Measurements from ENCODE around the gene TM9SF1.

- TF ChIP-seq CTCF (IDR thresholded peaks at IDR 0.05), result no peak
- TF ChIP-seq EZH2phosphoT487 (IDR thresholded peaks at IDR 0.05), result no peak
Measured at GRCh38 chr14:24188251-24189058, 6.8 kb downstream of the TM9SF1 start, which contains the start of gene IPO4.
